Mesendoderm (in vitro differentiated cells): Measurements from ENCODE around the gene CELF5.

ENCODE experiments used
- DNase-seq: peaks from one replicate; pipeline ENCODE4 v3.0.0; 2013
- H2AK5ac ChIP-seq: 2 replicates; pipeline ENCODE4 v1.6.1; 2013; ENCODE audit warnings: low read length, inconsistent platforms
- H2BK120ac ChIP-seq: 2 replicates; pipeline ENCODE4 v1.6.1; 2013; ENCODE audit warnings: low read depth, mild to moderate bottlenecking, low read length, moderate library complexity, mixed read lengths
- H2BK15ac ChIP-seq: replicated peaks from 2 replicates; pipeline ENCODE4 v1.6.1; 2013; ENCODE audit warnings: low read depth, mild to moderate bottlenecking, moderate library complexity
- H2BK5ac ChIP-seq: 2 replicates; pipeline ENCODE4 v1.6.1; 2013; ENCODE audit warnings: low read length, inconsistent platforms
- H3K18ac ChIP-seq: 2 replicates; pipeline ENCODE4 v1.6.1; 2013; ENCODE audit warnings: mild to moderate bottlenecking, low read length, mixed read lengths
- H3K23ac ChIP-seq: one replicate; pipeline ENCODE4 v1.6.1; 2013; ENCODE audit warnings: low read length
- H3K27ac ChIP-seq: 2 replicates; pipeline ENCODE4 v1.5.1; 2013; ENCODE audit warnings: low read depth, mild to moderate bottlenecking, inconsistent platforms, low read length, moderate library complexity
- H3K27me3 ChIP-seq: 2 replicates; pipeline ENCODE4 v1.6.1; 2013; ENCODE audit warnings: low read length, control low read depth, mild to moderate bottlenecking, inconsistent platforms; ENCODE audit not compliant: insufficient read depth, poor library complexity
- H3K36me3 ChIP-seq: 2 replicates; pipeline ENCODE4 v1.6.1; 2013; ENCODE audit warnings: low read length, inconsistent platforms; ENCODE audit not compliant: control insufficient read depth, insufficient read depth
- H3K4ac ChIP-seq: one replicate; pipeline ENCODE4 v1.6.1; 2013; ENCODE audit warnings: low read depth, mild to moderate bottlenecking, low read length, moderate library complexity
- H3K4me1 ChIP-seq: 2 replicates; pipeline ENCODE4 v1.6.1; 2013; ENCODE audit warnings: low read depth, low read length, inconsistent platforms; ENCODE audit not compliant: control insufficient read depth
- H3K4me2 ChIP-seq: 2 replicates; pipeline ENCODE4 v1.6.1; 2013; ENCODE audit warnings: low read length
- H3K4me3 ChIP-seq: 2 replicates; pipeline ENCODE4 v1.5.1; 2013; ENCODE audit warnings: mild to moderate bottlenecking, low read length
- H3K56ac ChIP-seq: one replicate; pipeline ENCODE4 v1.6.1; 2013; ENCODE audit warnings: low read length
- H3K79me1 ChIP-seq: 2 replicates; pipeline ENCODE4 v1.6.1; 2013; ENCODE audit warnings: low read length, inconsistent platforms
- H3K79me2 ChIP-seq: 2 replicates; pipeline ENCODE4 v1.6.1; 2013; ENCODE audit warnings: mild to moderate bottlenecking, low read length; ENCODE audit not compliant: control insufficient read depth, insufficient read depth
- H3K9ac ChIP-seq: 2 replicates; pipeline ENCODE4 v1.6.1; 2013; ENCODE audit warnings: low read length, inconsistent platforms
- H4K5ac ChIP-seq: one replicate; pipeline ENCODE4 v1.6.1; 2013; ENCODE audit warnings: low read length
- H4K8ac ChIP-seq: one replicate; pipeline ENCODE4 v1.6.1; 2013; ENCODE audit warnings: low read depth, mild to moderate bottlenecking, control low read depth, low read length, moderate library complexity
- WGBS: extraction: QIAGEN DNeasy Blood & Tissue Kit; methylation state at CpG from one replicate; pipeline ENCODE4 v1.1.7; 2013; ENCODE audit warnings: low lambda C conversion rate, missing lambda C conversion rate; ENCODE audit not compliant: insufficient coverage; ENCODE audit errors: extremely low coverage; 5-methylcytosine and 5-hydroxymethylcytosine counted together

Gene CELF5

DNA sequence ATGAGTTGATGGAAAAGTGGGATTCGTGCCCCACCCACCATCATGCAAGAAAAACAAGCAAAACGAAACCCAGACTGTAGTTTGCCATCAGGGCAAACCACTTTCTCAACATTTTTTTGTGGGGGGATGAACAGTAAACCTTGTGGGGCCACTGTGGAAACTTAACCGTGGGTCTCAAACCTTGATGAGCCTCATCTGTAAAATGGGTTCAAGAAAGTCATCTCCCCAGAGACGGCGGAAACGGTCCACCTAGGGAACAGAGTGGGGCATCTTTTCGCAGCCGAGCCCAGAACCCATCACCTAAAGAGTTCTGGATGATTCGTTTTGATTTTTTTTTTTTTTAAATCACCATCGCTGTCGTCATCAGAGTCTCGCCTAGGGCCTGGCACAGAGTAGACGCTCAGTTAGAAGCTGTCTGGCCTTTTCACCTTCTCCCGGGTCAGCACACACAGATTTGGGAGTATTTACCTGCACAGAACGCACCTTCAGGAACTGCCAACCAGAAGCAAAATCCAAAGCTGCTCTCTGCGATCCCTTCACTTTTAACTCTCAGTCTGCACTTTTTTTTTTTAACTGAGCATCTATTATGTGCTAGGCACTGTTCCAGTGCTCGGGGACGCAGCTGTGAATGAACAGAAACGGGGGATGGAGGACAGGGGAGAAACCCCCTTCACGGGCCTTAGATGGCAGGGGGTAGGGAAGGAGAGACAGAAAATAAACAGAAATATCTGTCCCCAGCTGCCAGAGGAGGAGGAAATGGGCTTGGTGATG lies 69.8 kb downstream of the CELF5 start:
- Histone ChIP-seq H2AK5ac (no peak overlapping the region), H3K18ac (no peak overlapping the region)

DNA sequence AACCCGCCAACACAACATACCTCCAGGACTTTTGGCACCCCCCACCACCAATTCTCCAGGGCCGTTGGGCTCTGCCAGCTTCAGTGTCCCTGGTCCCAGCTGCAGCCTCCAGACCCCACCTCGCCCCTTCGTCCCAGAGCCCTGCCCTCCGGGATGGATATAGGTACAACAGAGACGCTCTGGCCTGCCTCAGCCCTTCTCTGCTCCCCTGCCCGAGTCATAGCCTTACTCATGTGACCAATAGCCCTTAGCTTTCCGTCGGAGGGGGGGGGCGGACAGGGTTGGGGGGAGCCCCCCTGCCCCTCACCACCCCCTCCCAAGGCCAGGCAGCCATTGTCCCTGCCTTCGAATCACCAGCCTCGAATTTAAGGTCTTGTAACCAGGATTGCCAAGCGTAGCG lies 71.1 kb downstream of the CELF5 start:
- H3K4me3 ChIP-seq = no peak overlapping the region
- no peaks in the 10 kb centered on the region for H3K36me3 ChIP-seq
- H3K18ac ChIP-seq = no peak overlapping the region
- H3K9ac ChIP-seq = no peak overlapping the region
- H3K56ac ChIP-seq = no peak overlapping the region
- WGBS = no CpG with 5 or more reads among the region's 14 CpGs
- H2AK5ac ChIP-seq = no peak overlapping the region
- H3K79me2 ChIP-seq = no peaks in the 10 kb centered on the region
- no peak overlapping the region for H3K23ac ChIP-seq
- H3K4me2 ChIP-seq = no peak overlapping the region
- H3K4me1 ChIP-seq = no peaks in the 10 kb centered on the region
- no peaks in the 10 kb centered on the region for H3K79me1 ChIP-seq
- no peak overlapping the region for H3K27ac ChIP-seq
- no peak overlapping the region for H4K8ac ChIP-seq
- H4K5ac ChIP-seq = no peak overlapping the region
- H3K27me3 ChIP-seq = no peaks in the 10 kb centered on the region
- DNase-seq = no peak
- no peak overlapping the region for H2BK120ac ChIP-seq
- no peak overlapping the region for H3K4ac ChIP-seq
- H2BK15ac ChIP-seq = no peak overlapping the region
- H2BK5ac ChIP-seq = no peak overlapping the region

More for the DNA sequence above, 69.8 kb downstream of the CELF5 start:
- no peaks in the 10 kb centered on the region for H3K27me3 ChIP-seq
- WGBS = no CpG with 5 or more reads among the region's 20 CpGs
- no peaks in the 10 kb centered on the region for H3K4me1 ChIP-seq
- no peak overlapping the region for H3K4ac ChIP-seq
- no peak overlapping the region for H2BK15ac ChIP-seq
- no peaks in the 10 kb centered on the region for H3K36me3 ChIP-seq
- no peak overlapping the region for H4K8ac ChIP-seq
- no peak overlapping the region for H3K27ac ChIP-seq
- DNase-seq = no peak
- no peaks in the 10 kb centered on the region for H3K79me2 ChIP-seq
- no peak overlapping the region for H4K5ac ChIP-seq
- no peak overlapping the region for H3K4me2 ChIP-seq
- H3K79me1 ChIP-seq = no peaks in the 10 kb centered on the region
- H3K23ac ChIP-seq = no peak overlapping the region
- H2BK5ac ChIP-seq = no peak overlapping the region
- no peak overlapping the region for H3K9ac ChIP-seq
- no peak overlapping the region for H3K4me3 ChIP-seq
- no peak overlapping the region for H3K56ac ChIP-seq
- H2BK120ac ChIP-seq = no peak overlapping the region

DNA sequence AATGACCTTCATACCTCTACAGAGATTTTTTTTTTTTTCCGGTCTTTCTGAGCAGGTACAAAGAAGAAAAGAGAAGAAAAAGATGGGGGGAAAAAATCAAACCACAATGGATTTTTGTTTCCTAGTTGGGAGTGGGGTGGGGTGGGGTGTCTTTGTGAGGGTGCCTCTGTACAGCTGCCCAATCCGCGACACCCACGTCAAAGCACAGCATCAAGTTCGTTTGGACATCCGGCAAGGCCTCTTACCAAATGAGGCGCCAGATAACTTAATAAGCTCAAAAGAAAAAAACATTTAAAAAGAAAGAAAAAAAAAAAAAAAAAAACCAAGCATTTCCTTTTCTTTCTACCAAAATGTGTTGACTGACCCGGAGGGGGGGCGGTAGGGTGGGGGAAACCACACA lies 71.6 kb downstream of the CELF5 start:
- DNase-seq = no peak
- H3K18ac ChIP-seq = no peak overlapping the region

DNA sequence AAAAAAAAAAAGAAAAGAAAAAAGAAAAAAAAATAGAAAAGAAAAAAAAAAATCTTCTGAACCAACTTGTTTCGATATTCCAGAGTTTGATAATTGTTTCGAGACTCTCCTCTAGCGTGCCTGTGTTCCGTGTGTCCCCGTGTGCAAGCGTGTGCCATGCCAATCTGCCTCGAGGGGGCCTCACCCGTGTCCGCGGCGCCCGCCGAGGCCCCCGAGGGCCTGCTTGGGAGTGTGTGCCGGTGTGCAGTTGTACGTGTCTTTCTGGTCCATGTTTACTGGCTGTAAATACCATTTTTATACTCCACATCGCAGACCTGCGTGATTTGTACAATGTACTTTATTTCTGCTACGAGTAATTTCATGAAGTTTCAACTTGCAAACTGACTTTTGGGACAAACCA lies 72.0 kb downstream of the CELF5 start:
- H4K5ac ChIP-seq = no peak overlapping the region
- H3K4me1 ChIP-seq = no peaks in the 10 kb centered on the region
- no peak overlapping the region for H3K18ac ChIP-seq
- no peaks in the 10 kb centered on the region for H3K36me3 ChIP-seq
- H3K56ac ChIP-seq = no peak overlapping the region
- no CpG with 5 or more reads among the region's 19 CpGs for WGBS
- H2BK5ac ChIP-seq = no peak overlapping the region
- H3K27ac ChIP-seq = no peak overlapping the region
- H3K4ac ChIP-seq = no peak overlapping the region
- no peaks in the 10 kb centered on the region for H3K79me2 ChIP-seq
- no peak overlapping the region for H3K4me2 ChIP-seq
- H3K4me3 ChIP-seq = no peak overlapping the region
- no peak overlapping the region for H4K8ac ChIP-seq
- no peak overlapping the region for H3K9ac ChIP-seq
- no peak overlapping the region for H3K23ac ChIP-seq
- no peak overlapping the region for H2BK120ac ChIP-seq
- no peaks in the 10 kb centered on the region for H3K79me1 ChIP-seq
- H2AK5ac ChIP-seq = no peak overlapping the region
- no peak overlapping the region for H2BK15ac ChIP-seq
- DNase-seq = no peak
- H3K27me3 ChIP-seq = no peaks in the 10 kb centered on the region

More for the DNA sequence above, 71.6 kb downstream of the CELF5 start:
- Histone ChIP-seq H3K9ac (no peak overlapping the region), H3K4me1 (no peaks in the 10 kb centered on the region), H4K5ac (no peak overlapping the region), H2BK120ac (no peak overlapping the region), H3K79me1 (no peaks in the 10 kb centered on the region), H3K4ac (no peak overlapping the region), H3K4me3 (no peak overlapping the region), H3K4me2 (no peak overlapping the region), H3K79me2 (no peaks in the 10 kb centered on the region), H3K56ac (no peak overlapping the region), H3K23ac (no peak overlapping the region), H2BK5ac (no peak overlapping the region), H2AK5ac (no peak overlapping the region), H4K8ac (no peak overlapping the region), H3K27ac (no peak overlapping the region), H2BK15ac (no peak overlapping the region), H3K36me3 (no peaks in the 10 kb centered on the region), H3K27me3 (no peaks in the 10 kb centered on the region)
- no CpG with 5 or more reads among the region's 9 CpGs for WGBS

DNA sequence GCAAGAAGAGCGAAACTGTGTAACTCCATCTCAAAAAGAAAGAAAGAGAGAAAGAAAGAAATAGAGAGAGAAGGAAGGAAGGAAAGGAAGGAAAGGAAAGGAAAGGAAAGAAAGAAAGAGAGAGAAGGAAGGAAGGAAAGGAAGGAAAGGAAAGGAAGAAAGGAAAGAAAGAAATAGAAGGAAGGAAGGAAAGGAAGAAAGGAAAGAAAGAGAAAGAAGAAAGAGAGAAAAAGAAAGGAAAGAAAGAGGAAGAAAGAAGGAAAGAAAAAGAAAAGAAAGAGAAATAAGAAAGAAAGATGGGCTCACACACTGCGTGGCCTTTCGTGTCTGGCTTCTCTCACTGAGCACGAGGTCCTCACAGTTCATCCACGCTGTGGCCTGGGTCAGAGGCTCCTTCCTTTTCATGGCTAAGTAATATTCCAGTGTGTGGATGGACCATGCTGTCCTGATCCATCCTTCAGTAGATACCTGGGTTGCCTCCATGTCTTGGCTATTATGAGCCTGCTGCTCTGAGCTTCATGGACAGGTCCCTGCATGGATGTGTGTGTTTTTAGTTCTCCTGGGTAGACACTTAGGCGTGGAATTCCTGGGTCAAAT lies 74.5 kb downstream of the CELF5 start:
- Histone ChIP-seq H2BK15ac (no peak overlapping the region), H2BK5ac (no peak overlapping the region), H3K9ac (no peak overlapping the region), H3K4me2 (no peak overlapping the region), H3K27me3 (no peaks in the 10 kb centered on the region), H3K4me3 (no peak overlapping the region), H3K36me3 (no peaks in the 10 kb centered on the region), H3K79me2 (no peaks in the 10 kb centered on the region), H3K18ac (no peak overlapping the region), H3K56ac (no peak overlapping the region), H3K4me1 (no peaks in the 10 kb centered on the region), H2AK5ac (no peak overlapping the region), H3K27ac (no peak overlapping the region), H2BK120ac (no peak overlapping the region), H4K5ac (no peak overlapping the region), H3K79me1 (no peaks in the 10 kb centered on the region), H3K4ac (no peak overlapping the region), H3K23ac (no peak overlapping the region), H4K8ac (no peak overlapping the region)
- DNase-seq = no peak
- no CpG with 5 or more reads among the region's 6 CpGs for WGBS
